GM18867 (cell line): ENCODE results near the gene MAGEF1.

Experiments used
- ATAC-seq: cut with Tn5 transposase; IDR thresholded peaks from one replicate; pipeline ENCODE4 v1.9.1; 2021; ENCODE audit warnings: mild to moderate bottlenecking, moderate library complexity; ENCODE audit not compliant: unreplicated experiment

MAGEF1 gene

DNA sequence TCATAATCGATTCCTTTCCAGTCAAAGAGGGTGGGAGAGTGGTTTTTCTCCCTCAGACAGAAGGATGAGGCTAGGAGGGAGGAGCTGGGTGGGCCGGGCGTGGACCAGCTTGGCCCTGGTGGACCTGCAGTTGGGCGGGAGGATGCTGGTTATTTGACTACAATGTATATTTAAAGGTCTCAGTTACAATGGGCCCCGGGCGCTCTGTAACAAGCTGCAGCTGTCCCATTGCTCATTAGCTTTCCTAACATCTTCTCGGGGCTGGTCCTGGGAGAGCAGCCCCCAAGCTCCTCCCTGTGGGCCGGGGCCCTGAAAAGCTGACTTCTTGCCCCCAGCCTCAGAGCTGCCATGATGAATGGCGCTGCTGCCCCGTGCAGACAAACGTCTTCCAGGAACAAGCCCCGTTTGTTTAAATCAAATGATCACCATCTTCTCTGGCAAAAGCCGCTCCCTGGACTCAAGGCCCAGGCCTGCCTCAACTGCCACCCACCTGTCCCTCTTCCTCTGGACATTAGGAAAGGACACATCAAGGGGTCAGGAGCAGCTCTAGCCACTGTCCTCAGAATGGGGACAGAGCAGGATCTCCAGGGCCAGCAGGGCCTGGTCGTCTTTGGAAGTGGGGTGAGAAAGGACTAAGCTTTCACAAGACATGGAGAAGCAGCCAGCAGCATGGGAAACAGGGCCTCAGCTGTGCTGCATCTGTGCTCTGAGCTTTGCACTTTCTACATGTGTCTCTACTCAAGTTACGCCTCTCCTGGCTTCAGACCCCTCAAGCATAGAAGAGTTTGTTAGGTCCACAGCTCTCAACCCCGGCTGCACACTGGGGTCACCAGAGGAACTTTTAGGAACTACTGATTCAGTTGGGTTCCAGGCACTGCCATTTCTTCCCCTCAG is 38.6 kb downstream of the MAGEF1 start:
- ATAC-seq = no peak

DNA sequence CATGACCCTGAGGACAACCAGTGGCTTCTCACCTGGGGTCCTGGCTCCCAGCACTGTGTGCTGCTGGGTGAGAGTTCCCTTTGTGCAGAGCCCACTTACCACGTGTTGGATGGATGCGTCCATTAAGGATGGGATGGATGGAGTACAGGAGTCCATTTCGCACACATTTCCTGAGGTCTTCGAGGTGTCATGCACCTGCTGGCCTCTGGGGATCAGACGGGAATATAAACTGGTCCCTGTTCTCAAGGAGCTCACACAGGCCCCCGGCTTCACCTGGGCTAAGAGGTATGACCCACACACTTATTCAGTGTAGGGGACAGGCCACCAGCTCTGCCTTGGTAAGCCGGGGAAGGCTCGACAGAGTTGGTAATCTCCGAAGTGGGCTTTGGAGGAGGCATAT is 39.5 kb downstream of the MAGEF1 start:
- ATAC-seq = no peak

DNA sequence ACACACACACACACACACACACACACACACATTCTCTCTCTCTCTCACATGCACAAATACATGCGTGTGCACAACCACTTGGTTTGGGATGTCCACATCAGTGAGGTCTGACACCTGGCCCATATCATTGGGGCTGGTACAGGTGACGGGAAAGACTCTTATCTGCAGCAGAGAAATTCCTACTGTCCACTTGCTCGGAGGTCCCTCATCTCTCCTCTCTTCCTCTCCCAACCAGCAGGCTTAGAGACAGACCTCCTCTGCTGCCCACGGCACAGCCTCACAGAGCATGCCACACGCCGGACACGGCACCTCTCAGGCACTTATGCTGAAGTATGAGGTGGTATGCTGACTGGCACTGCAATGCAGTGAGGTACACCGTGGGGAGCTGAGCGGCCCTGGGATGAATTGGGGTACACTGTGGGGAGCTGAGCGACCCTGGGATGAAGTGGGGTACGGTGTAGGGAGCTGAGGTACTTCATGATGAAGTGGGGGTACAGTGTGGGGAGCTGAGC is 41.7 kb downstream of the MAGEF1 start:
- no peak for ATAC-seq

DNA sequence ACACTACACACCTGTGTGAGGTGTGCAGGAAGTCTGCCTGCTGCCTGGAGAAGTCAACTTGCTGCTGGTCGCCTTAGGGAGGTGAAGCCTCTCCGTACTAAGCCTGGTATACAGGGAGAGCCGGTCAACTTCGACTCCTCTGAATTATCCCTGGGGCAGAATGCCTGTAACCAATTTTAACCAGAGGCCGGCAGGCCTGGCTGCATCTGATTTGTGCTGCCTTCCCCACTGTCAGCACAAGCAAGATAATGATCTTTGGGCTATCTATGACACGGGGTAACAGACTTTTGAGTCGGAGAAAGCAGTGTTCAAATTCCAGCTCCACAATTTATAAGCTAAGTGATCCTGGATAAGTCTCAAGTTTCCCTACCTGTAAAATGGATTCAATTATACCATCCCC is 42.3 kb downstream of the MAGEF1 start:
- no peak for ATAC-seq

DNA sequence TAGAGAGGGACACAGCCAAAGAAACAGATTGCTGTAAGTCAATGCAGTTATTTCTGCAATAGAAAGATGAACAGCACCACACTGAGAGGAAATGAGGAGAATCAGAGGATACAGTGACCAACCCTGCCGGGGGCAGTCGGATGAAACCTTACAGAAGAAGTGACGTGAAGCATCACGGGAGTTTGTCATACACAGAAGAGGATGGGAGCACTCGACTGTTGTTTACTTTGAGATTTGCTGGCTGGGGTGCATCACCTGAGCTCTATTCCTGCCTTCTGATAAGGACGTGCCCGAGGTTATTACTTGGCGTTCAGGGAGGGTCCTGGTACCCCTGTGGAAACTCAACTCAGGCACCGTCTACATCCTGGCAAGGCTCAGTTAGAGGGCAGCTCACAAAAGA is 45.4 kb downstream of the MAGEF1 start:
- no peak for ATAC-seq

- ATAC-seq = no peak
These were observed 46.8 kb downstream of the MAGEF1 start for GRCh38 chr3:184665101-184665500.

DNA sequence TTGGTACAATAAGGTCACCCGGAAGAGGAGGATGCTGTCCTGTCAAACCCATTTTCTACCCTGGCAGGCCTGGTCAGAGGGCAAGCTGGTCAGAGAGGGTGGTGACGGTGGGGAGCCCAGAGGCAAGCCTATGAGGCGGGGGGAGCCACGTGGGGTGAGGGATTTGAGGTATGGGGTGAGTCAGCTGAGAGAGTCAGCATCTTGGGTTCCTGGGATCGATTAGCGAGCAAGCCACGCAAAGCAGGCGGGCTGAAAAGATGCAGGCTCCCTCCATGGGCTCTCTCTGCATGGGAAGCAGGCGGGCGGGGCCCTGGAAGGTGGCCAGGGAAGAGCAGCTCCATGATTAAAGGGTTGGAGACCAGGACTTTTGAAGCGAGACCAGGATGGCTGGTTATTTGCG is 48.1 kb downstream of the MAGEF1 start:
- no peak for ATAC-seq

DNA sequence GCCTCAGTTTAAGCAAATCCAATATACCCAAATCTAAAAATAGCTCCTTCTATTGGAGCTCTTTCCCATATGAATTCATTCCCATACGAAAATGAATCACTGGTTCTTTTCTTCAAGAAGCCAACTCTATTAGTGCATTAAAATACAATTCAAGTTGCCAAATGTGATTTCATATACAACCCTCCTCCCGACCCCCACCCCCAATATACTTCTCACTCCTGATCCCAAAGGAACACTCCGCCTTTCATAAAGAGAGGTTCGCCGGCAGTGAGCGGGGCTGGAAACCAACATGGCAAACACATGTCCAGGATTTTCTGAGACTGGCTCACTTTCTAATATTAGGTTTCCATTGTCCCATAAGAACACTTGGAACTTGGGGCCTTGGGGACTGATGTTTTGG is 48.5 kb downstream of the MAGEF1 start:
- no peak for ATAC-seq

DNA sequence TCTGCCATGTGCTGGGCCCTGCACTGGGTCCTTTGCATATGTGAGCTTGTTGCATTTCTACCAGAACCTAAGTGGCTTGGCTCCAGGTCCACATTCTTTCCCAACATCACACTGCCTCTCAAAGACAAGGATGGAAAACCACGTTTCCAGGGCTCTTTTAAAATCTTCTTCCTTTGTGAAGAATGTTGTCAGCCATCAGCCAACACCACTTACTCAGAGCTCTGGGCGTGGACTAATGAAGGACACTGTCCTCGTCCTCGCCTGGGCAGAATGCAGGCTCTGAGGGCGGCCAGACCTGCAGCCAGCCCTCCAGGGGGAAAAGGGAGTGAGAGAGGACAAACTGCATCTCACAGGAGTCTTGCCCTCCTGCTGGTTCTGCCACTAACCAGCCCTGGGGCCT is 49.7 kb downstream of the MAGEF1 start:
- ATAC-seq = no peak

DNA sequence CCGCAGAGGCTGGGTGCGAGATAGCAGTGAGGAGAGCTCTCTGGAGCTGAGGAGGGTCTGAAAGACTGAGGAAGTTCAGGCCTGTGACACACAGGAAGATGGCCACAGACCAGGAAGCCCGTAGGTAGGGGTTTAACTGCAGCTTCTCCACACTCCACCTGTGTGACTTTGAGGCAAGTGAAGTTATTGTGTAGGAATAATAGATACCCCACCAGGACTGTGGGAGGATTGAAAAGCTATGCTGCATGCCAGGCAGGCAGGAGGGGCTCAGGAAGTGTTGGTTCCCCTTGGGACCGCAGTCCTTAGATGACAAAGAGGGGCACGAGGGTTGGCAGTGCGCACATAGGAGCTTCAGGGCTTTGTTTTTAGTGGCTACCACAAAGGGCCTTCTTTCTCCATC is 50.9 kb downstream of the MAGEF1 start:
- ATAC-seq = no peak
